Stimulated activated CD8-positive, alpha-beta memory T cell treated with anti-CD3 and anti-CD28 coated beads, Interleukin-4, amount 100 ng/mL, for 4 hours (primary cell): Measurements from ENCODE around the gene RBM8A.

ENCODE experiments used
- DNase-seq, 2 donors: peaks; one replicate each; pipeline ENCODE4 v3.0.0-alpha.2; 2020; ENCODE audit warnings: low read depth in 2 of 2, low spot score in 1 of 2

RBM8A gene

DNA sequence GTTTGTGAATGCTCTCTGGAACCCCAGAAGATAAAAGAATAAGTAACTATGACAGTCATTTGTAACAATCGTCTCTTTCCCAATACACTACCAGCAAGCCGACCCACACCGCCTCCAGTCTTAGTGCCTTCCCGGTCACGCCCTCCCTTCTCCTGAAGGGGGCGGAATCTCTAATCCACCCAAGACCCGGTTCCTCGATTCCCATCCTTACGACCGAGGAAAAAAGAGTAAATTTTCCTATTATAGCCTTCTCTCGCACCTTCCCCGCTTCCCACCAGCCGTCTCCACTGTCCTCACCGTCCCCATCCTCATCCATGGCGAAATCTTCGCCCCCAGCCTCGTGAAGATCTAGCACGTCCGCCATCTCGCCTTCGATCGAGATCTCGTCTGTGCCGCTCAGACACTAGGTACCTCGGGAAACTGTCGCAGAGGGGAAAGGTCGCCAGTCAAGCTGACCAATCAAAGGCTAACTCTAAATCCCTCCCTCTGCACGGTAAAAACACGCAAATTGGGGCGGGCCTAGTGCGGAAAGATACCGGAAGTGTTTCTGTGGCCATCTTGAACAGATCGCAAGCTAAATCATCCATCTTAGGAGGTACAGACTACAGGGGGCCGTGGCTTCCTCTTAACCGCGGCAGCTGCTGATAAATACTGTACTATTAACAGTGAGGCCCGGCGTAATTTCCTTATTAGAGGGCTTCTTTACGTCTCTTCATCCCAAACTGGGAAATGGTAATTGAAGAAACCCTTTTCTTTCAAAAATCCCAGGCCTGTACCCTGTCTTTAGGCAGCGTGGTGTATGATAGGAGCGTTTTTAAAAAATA, at the start of gene RBM8A:
RBM8A (minus strand) TSS at position 422 of the 824 bp plus-strand sequence; CDS start at position 364, 58 bp downstream.
- peak; percentile 86 to 89 for DNase-seq

DNA sequence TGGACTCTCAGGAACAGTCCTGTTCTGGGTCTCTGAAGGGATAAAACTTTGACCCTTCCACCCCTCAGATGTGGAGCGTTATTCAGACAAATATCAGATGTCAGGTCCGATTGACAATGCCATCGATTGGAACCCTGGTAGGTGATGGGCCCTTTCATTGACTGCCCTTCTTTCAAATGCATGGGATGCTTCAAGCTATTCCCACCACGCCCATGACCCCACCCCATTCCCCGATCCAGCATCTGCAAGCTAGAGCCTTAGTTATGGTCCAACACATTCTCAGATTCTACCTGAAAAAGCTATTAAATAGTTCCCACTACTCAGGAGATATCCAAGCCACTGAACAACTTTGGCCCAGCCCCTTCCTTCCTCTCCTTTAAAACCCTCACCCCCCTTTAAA, 49.7 kb upstream of the RBM8A start:
- no peak for DNase-seq

- DNase-seq = no peak
Measured at GRCh38 chr1:145975216-145975615, 47.9 kb upstream of the RBM8A start.

DNA sequence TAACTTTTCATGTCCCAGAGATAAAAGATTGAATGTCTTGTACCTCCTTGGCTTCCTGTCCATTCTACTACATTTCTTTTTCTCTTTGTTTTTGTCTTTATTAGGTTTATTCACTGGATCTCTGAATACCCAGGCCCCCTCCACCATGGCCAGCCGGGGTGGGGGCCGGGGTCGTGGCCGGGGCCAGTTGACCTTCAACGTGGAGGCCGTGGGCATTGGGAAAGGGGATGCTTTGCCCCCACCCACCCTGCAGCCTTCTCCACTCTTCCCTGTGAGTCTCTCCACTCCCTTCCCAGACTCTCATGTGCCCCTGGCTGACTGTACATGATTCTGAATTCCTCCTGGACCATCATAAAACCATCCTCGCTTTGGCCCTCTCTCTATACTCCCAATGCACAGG, 47.4 kb upstream of the RBM8A start:
- no peak for DNase-seq

DNA sequence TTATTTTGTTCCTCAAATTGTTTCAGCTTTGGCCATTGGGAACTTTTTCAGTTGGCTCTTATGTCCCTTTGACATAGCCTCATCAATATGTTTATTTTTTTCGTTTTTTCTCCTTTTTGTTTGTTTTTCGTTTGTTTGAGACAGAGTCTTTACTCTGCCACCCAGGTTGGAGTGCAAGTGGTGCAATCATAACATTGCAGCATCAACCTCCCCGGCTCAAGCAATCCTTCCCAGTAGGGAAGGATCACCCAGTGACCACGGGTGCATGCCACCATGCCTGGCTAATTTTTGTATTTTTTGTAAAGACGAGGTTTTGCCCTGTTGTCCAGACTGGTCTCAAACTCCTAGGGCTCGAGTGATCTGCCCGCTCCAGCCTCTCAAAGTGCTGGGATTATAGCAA, 45.3 kb upstream of the RBM8A start:
- DNase-seq = no peak

GRCh38 chr1:145967288-145967687, 40.0 kb upstream of the RBM8A start:
- no peak for DNase-seq

- DNase-seq = no peak
Measured at GRCh38 chr1:145965119-145965744, 37.9 kb upstream of the RBM8A start.

DNA sequence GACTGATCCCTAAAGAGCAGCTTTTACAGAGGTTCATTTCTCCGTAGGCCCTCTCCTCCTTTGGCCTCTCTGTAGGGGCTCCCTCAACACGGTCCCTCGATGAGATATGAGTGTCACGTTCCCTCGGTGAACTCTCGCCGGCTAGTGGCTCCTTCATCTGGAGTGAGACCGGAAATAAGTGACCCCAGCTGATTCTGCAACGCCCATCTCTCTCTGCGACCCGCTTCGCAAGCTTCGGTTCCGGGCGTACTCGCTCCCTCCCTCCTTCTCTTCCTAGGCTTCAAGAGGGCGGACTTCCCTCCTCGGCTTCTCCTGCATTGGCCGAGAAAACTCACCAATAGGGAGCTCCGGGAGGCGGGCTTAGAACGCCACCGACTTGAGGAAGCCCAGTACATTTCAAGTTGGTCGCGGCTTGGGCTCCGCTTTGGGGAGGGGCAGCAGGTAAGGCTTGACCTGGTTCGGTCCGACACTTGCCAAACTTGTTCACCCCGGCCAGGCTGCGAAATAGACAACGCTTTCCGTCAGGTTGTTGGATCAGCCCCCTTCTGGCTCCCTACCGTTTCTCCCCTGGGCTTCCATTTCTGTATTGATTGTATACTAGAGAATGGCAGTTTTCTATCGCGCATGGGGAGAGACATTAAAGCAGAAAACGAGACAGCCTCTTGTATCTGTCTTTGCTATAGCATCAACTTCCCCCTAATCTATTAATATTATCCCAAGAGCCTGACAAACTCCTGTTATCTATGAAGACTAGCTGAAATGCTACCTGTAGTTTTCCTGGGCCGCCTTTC, 37.2 kb upstream of the RBM8A start, which contains the start of the genes ANKRD34A and POLR3GL:
ANKRD34A (minus strand) TSS at position 248 of the 791 bp plus-strand sequence. CDS start 2,816 bp downstream, outside the sequence.
POLR3GL (plus strand) TSS at position 363 of the 791 bp plus-strand sequence. CDS start 10,176 bp downstream, outside the sequence.
- peak; percentile 78 to 83 for DNase-seq

- DNase-seq = no peak
Measured at GRCh38 chr1:145963265-145964019, 36.2 kb upstream of the RBM8A start.

DNA sequence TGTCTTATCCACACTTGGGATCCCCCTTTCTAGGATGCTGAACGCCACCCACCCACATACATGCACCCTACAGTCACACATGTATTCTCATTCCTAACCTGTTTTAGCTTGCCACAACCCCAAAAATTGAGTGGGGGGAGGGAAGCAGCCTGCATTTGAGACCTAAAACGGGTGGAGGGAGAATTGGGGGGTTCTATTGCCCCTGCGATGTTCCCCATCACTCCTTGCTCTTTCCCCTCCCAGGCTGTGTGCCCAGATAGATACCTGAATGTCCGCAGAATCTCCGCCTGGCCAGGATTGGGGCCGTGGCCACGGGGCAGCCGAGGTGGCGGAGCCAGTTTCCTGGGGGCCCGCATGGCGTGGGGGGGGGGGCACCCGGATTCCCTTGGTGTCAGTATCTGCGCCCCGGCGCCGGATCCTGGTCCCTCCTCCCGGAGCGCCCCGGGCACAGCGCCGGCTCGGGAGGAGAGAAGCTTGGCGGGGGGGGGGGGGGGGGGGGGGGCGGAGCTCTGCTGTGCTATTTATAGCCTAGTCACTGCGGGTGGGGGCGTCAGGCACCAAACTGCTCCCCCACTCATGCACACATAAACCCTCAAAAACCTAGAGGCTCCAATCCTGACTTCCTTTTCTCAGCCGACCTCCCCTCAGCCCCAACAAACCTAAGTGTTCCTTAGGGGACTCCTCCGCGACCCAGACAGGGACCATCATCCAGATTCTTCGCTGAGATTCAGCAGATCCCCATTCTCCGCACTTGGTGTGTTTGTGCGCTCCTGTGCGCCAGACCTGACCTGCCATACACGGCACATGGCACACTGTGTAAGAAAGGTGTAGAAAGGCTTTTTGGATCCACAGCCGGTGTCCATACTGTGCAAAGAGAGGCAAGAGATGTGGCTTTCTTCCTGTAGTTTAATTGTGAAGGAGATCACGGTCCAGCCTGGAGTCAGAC, 35.1 kb upstream of the RBM8A start:
- no peak for DNase-seq

GRCh38 chr1:145961425-145962156, 34.3 kb upstream of the RBM8A start:
- DNase-seq = peak in 1 of 2 donors; percentile 38

DNA sequence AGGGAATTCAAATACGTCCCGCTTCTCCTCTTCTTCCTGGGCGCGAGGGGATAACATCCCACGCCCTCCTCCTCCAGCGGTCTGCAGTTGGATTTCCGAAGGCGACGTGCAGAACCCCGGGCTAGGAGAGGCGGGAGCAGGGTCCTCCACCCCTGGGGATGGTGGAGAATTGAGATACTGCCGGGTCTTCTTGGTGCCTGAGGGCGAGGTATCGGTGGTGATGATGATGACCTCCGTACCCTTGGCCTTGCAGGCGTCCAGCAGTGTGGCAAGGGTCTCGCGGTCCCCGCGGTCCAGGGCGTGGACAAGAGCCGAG, 33.8 kb upstream of the RBM8A start:
- no peak for DNase-seq

GRCh38 chr1:145960468-145961108, 33.3 kb upstream of the RBM8A start:
- peak in 1 of 2 donors; percentile 31 for DNase-seq

DNA sequence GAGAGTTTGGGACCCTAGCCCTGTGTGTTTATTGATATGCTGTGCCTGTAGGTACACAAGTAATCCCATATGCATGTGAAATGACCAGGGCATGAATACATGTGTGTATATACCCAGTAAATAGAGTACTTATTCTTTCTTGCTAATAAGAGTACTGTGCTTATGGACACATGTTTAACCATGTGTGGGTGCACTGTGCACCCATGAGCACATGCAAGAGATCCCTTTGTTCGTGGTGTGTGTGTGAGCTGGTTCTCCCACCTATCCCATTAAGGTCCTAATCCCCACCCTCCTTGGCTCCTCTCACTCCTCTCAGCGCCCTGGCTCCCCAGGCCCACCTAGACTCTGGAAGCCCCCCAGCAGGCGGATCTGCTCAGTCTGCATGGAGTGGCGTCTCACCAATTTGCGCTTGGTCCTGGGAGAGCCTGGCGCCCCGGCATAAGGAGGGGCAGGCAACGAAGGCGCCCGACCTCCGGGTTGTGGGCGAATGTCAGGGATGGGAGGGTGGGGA, 32.7 kb upstream of the RBM8A start:
- DNase-seq = no peak

DNA sequence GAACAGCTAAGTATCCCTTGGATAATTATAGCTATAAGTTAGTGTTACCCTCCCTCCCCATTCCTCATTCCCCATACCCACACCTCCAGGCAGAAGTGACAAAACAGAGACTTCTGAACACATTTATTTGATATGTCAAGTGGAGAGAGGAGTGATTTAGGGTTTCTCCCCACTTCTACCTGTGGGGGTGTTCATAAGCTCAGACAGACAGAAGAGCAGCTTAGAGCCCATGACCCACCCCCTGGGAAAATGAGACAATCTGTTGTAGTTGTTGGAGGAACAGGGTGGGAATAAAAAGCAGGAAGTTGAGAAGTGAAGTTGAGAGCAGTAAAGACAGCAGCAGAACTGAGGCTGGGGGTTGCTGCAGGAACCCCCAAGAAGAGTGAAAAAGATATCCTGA, 32.0 kb upstream of the RBM8A start:
- DNase-seq = no peak

- no peak for DNase-seq
Measured at GRCh38 chr1:145958734-145959133, 31.4 kb upstream of the RBM8A start.

GRCh38 chr1:145957443-145958319, 30.4 kb upstream of the RBM8A start, which contains the start of gene LIX1L:
TSS of gene LIX1L (minus strand) at chr1:145958017. CDS start at chr1:145957927, 90 bp downstream.
- peak; percentile 83 to 87 for DNase-seq
